RWPE1 (cell line): Measurements from ENCODE around the gene CLDN20.
"Not testable (repeated sequence)": the region's sequence is repeated elsewhere in the genome, so short reads cannot be mapped to it uniquely, and the experiment has no call there.

Experiments
- CTCF ChIA-PET: fragments of 350-600 bp; sonication (Branson Sonifier 250); formaldehyde crosslinking; extraction: SDS; loops from one replicate; lab custom pipeline; 2021; lab: Yijun Ruan, JAX
- POLR2A ChIA-PET: fragments of 400-600 bp; formaldehyde crosslinking; extraction: SDS; loops from one replicate; lab custom pipeline; 2020; ENCODE audit warnings: antibody characterized with exemption; ENCODE audit not compliant: low non-redundant PET; lab: Yijun Ruan, JAX
- DNase-seq: peaks from one replicate; pipeline ENCODE4 v3.0.0; 2012; ENCODE audit warnings: low spot score
- H3K27ac ChIP-seq: fragments of 450-650 bp; 2 replicates; pipeline ENCODE4 v1.5.1; 2017
- TF ChIP-seq, protein P1 (sequence below): fragments of 450-650 bp; conservative IDR thresholded peaks from 2 replicates; pipeline ENCODE4 v1.5.1; 2017; ENCODE audit warnings: low read depth, mild to moderate bottlenecking

Gene CLDN20

DNA sequence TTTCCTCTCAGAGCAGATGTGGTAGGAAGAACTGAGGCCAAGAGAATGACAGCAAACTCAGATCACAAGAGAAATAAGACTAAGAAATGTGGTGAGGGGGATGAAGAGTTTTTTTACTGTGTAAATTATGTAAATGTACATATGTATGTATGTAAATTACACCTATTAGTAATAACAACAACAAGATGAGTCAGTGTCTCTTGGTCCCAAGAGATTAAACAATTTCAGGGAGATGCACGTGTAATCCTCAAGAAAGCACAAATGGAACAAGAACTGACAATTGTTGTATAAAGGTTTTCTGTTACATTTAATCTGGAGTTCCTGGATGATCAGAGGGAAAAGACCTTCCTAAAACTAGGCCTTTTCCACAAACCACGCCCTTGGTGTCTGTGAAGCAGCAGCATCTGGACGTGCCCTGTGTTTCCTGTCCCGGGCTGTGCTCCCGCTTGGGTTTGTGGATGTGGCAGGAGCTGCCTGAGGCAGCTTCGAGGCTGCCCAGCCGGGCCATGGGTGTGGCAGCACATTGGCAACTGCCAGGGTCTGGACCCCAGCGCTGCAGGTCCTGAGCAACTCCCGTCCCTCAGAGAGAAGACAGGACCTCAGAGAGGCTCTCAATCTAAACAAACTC lies 994 bp downstream of the CLDN20 start:
- peak overlapping the region; percentile 69 for H3K27ac ChIP-seq
- POLR2A ChIA-PET, result no interaction called here
- DNase-seq, result peak; percentile 8
- TF ChIP-seq, protein P1, sequence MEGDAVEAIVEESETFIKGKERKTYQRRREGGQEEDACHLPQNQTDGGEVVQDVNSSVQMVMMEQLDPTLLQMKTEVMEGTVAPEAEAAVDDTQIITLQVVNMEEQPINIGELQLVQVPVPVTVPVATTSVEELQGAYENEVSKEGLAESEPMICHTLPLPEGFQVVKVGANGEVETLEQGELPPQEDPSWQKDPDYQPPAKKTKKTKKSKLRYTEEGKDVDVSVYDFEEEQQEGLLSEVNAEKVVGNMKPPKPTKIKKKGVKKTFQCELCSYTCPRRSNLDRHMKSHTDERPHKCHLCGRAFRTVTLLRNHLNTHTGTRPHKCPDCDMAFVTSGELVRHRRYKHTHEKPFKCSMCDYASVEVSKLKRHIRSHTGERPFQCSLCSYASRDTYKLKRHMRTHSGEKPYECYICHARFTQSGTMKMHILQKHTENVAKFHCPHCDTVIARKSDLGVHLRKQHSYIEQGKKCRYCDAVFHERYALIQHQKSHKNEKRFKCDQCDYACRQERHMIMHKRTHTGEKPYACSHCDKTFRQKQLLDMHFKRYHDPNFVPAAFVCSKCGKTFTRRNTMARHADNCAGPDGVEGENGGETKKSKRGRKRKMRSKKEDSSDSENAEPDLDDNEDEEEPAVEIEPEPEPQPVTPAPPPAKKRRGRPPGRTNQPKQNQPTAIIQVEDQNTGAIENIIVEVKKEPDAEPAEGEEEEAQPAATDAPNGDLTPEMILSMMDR, result no peak
- CTCF ChIA-PET, result no interaction called here

DNA sequence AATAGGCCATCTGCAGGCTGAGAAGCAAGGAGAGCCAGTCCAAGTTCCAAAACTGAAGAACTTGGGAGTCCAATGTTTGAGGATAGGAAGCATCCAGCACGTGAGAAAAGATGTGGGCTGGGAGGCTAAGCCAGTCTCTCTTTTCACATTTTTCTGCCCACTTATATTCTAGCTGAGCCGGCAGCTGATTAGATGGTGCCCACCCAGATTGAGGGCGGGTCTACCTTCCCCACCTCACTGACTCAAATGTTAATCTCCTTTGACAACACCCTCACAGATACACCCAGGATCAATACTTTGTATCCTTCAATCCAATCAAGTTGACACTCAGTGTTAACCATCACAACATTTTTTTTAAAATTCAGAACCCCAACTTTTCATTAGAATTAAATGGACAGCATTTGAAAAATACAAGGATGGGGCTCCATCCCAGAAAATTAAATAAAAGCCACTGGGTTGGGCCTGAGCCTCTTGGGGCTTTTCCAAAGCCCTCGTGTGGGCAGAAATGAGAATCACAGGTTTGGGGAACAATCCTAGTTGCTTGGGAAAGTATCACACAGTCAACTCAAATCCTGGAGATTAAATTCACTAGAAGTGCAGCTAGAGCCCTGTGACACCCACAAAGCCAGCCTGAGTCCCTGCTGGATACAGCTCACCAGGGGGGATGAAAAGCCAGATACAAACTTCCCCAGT lies 2.2 kb downstream of the CLDN20 start:
- no peak overlapping the region for H3K27ac ChIP-seq
- ChIA-PET POLR2A (interaction anchor here (0.6 kb wide), 1 partner anchor 117 kb away, joined by 13 read pairs; no protein-coding TSS in a partner anchor), CTCF (no interaction called here)
- no peak for DNase-seq
- TF ChIP-seq, protein P1, result no peak

DNA sequence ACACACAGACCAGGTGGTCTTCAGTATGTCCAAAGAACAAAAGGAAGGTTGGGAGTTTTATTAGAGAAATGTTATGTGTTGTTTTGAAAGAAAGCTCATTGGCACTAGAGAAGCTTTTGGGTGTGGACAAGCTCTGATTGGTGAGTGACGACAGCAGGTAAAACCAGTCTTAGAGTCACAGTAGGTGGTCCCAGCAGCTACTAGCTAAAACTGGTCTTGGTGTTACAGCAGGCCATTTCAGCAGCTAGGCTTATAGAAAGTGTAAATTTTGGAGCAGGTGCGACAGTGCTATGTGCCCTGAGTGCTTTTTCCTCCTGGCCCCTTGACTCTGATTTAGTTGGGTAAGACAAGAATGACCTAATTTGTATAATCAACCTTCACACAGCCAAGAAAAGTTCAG lies 3.6 kb downstream of the CLDN20 start:
- CTCF ChIA-PET, result interaction anchor here (0.6 to 1.1 kb wide), 2 partner anchors 9 to 1455 kb away, joined by 3 read pairs; no protein-coding TSS in a partner anchor
- DNase-seq, result no peak
- TF ChIP-seq, protein P1, result no peak
- no peak overlapping the region for H3K27ac ChIP-seq
- POLR2A ChIA-PET, result no interaction called here

DNA sequence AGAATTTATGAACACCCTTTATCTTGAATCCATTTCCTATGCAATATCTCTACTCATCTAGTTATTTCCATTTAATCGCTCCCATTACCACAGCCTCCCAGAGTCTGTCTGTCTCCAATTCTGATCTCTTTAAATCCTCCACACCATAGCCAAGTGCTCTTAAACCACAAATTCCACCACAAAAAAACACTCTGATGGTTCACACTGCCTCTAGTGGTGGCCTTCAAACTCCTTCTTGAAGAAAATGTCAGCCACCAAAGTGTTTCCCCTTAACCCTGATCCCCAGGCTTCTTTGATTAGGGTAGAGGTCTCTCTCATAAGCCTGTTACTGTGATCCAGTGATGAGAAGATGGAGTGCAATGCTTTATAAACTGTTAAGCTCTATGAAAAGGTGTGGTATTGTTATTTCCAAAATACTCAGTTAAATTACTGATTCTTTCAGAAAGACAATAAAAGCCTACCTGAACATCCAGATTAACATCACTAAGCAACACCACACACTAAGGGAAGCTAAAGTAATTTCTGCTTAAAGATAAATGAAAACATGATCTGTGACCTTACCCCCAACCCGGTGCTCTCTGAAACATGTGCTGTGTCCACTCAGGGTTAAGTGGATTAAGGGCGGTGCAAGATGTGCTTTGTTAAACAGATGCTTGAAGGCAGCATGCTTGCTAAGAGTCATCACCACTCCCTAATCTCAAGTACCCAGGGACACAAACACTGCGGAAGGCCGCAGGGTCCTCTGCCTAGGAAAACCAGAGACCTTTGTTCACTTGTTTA lies 4.5 kb downstream of the CLDN20 start:
- POLR2A ChIA-PET, H3K27ac ChIP-seq: not testable (repeated sequence)
- TF ChIP-seq, protein P1, result peak; percentile 18; the same call in 1 of the 2 replicates
- peak; percentile 8 for DNase-seq
- CTCF ChIA-PET, result interaction anchor here (0.6 to 1.1 kb wide), 9 partner anchors 10 to 1029 kb away, joined by 3 to 4 read pairs (median 3); no protein-coding TSS in a partner anchor

DNA sequence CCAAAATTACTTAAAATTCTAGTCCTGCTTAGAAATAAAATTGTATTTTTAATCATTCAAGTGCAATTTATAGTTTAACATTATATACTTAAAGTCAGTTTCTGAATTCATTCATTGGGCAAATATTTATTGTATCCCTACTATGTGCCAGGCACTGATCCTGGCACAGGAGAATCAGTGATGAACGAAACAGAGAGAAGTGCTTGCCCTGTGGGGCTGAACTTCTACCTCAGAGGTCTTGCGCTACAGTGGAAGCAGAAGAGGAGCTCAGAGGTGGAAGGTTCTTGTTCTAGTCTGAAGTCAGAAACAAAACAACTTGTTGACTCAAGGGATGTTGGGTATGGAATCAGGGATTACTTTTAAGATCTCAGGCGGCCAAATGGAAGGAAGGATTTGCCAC lies 6.0 kb downstream of the CLDN20 start:
- POLR2A ChIA-PET, result no interaction called here
- TF ChIP-seq, protein P1, result no peak
- CTCF ChIA-PET, result interaction anchor here (0.7 kb wide), 1 partner anchor 15 kb away, joined by 3 read pairs; no protein-coding TSS in a partner anchor

DNA sequence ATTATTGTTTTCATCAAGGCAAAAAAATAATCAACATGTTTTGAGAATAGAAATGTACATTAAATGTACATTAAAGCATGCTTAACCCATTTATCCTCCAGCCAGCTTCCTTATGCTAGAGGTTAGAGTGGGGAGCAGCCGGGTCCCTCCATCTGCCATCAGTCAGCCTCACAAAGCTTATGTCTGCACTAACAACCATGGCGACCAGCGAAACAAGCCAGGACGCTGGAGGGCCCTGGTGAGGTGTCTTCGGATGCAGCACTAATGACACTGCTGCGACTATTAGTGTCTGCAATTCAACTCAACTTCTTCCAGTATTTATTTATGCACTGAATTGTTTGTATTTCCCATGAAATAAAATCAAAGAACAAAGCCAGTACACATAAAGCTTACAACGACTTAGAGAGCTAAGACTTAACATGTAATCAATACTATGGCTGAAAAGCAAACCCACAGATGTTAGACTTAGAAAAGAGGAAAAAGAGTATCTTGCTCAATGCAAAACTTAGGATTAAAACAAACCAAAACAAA lies 6.8 kb downstream of the CLDN20 start:
- DNase-seq, result no peak
- POLR2A ChIA-PET, result no interaction called here
- TF ChIP-seq, protein P1, result no peak
- H3K27ac ChIP-seq, result no peak overlapping the region
- CTCF ChIA-PET, result interaction anchor here (0.7 kb wide), 1 partner anchor 346 kb away, joined by 3 read pairs; no protein-coding TSS in a partner anchor

More for the DNA sequence above, 6.0 kb downstream of the CLDN20 start:
- no peak overlapping the region for H3K27ac ChIP-seq
- no peak for DNase-seq
